22Rv1 (cell line): ENCODE data around the gene USH2A.

ENCODE experiments used
- ZFX ChIP-seq: fragments of 450-650 bp; IDR thresholded peaks from 2 replicates; pipeline ENCODE4 v1.6.1; 2017; ENCODE audit warnings: antibody characterized with exemption, borderline replicate concordance
- TF ChIP-seq, protein P1 (sequence below): fragments of 450-650 bp; IDR thresholded peaks from 2 replicates; pipeline ENCODE4 v1.5.1; 2017; ENCODE audit warnings: mild to moderate bottlenecking

DNA sequence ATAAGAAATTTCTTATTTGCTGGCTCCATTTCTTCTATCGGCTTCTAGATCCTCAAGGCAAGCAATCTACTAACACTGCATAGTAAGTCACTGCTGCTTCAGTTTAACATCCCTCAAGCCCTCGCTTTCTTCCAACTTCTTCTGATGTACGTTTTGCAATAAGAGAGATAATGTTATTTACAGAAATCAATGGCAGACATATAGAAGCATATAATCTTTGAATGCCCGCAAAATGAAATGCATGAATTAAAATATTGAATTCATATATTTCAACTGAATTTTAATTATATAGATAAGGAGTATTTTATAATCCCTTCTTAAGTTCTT is 712.4 kb downstream of the USH2A start:
- TF ChIP-seq, protein P1, sequence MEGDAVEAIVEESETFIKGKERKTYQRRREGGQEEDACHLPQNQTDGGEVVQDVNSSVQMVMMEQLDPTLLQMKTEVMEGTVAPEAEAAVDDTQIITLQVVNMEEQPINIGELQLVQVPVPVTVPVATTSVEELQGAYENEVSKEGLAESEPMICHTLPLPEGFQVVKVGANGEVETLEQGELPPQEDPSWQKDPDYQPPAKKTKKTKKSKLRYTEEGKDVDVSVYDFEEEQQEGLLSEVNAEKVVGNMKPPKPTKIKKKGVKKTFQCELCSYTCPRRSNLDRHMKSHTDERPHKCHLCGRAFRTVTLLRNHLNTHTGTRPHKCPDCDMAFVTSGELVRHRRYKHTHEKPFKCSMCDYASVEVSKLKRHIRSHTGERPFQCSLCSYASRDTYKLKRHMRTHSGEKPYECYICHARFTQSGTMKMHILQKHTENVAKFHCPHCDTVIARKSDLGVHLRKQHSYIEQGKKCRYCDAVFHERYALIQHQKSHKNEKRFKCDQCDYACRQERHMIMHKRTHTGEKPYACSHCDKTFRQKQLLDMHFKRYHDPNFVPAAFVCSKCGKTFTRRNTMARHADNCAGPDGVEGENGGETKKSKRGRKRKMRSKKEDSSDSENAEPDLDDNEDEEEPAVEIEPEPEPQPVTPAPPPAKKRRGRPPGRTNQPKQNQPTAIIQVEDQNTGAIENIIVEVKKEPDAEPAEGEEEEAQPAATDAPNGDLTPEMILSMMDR, result no peak
- TF ChIP-seq ZFX, result no peak
